Measurements from ENCODE around the gene TMEFF2.

TMEFF2 gene

DNA sequence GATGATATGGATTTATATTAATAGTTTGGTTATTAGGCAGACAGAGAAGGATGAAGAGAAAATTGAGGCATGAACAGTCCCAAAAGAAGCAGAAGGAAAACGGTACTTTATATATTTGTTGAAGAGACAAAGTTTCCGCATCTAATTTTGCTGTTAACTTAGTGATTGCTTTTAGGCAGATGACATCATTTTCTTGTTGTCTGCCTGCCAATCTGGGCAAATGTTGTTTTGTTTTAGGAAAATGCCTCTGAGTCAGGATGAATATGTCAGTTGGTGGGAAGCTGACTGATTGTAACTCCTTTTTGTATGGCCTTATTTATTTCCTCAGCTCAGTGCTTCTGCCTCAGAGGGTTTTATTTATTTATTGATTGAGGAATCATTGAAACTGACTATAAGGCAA, 295.3 kb downstream of the TMEFF2 start:
- TF ChIP-seq, protein P1, sequence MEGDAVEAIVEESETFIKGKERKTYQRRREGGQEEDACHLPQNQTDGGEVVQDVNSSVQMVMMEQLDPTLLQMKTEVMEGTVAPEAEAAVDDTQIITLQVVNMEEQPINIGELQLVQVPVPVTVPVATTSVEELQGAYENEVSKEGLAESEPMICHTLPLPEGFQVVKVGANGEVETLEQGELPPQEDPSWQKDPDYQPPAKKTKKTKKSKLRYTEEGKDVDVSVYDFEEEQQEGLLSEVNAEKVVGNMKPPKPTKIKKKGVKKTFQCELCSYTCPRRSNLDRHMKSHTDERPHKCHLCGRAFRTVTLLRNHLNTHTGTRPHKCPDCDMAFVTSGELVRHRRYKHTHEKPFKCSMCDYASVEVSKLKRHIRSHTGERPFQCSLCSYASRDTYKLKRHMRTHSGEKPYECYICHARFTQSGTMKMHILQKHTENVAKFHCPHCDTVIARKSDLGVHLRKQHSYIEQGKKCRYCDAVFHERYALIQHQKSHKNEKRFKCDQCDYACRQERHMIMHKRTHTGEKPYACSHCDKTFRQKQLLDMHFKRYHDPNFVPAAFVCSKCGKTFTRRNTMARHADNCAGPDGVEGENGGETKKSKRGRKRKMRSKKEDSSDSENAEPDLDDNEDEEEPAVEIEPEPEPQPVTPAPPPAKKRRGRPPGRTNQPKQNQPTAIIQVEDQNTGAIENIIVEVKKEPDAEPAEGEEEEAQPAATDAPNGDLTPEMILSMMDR (IDR thresholded peaks at IDR 0.05; ENCODE audit: low read depth, low read length, missing control alignments): no peak
- in situ Hi-C loops (cut with HindIII; ENCODE audit: low pct_ligation_motif_present, low sequenced_read_pairs): no loop called here
- no peaks in the 10 kb centered on the region for H3K27me3 ChIP-seq (replicated peaks)
- no peak overlapping the region for H3K4me3 ChIP-seq (ENCODE audit: low read depth, low read length)
- DNase-seq: peak; percentile 82
- H3K27ac ChIP-seq: peak overlapping the region; percentile 63
- no peaks in the 10 kb centered on the region for H3K36me3 ChIP-seq (replicated peaks)

Measured in brain microvascular endothelial cell (primary cell).